H1 (cell line): ENCODE data around the gene CDH15. TPM values are rescaled to one million over a fixed set of nuclear protein-coding genes. Genes with fewer than 3 reads are reported as not detected.
A peak's percentile ranks its signal among the peaks of the same experiment; 100 is the strongest.

ENCODE experiments used
- EZH2 ChIP-seq: fragments of 200-600 bp; sonication (generic); IDR thresholded peaks from 2 replicates; pipeline ENCODE4 v1.7.1; 2012; ENCODE audit warnings: low read depth, mild to moderate bottlenecking, moderate library complexity, low read length, inconsistent platforms; ENCODE audit not compliant: severe bottlenecking
- FOSL1 ChIP-seq: IDR thresholded peaks from 2 replicates; pipeline ENCODE4 v1.6.1; 2011; ENCODE audit warnings: mild to moderate bottlenecking, low read depth, low read length, moderate library complexity; ENCODE audit not compliant: insufficient read depth
- MAX ChIP-seq: IDR thresholded peaks from 2 replicates; pipeline ENCODE4 v1.6.1; 2012; ENCODE audit warnings: inconsistent platforms
- POLR2A ChIP-seq, 2 experiments: IDR thresholded peaks; 1 replicate in 1 of 2; 2 replicates in 1 of 2; pipeline ENCODE4 v1.6.1; 2011; ENCODE audit warnings: low read depth in 2 of 2, low read length in 2 of 2, mild to moderate bottlenecking in 2 of 2; ENCODE audit errors: control extremely low read depth in 1 of 2
- SP1 ChIP-seq: IDR thresholded peaks from 2 replicates; pipeline ENCODE4 v1.6.1; 2011; ENCODE audit warnings: low read depth, low read length
- SUZ12 ChIP-seq: fragments of 200-600 bp; sonication (generic); IDR thresholded peaks from 2 replicates; pipeline ENCODE4 v1.6.1; 2012; ENCODE audit warnings: mild to moderate bottlenecking, inconsistent platforms, low read length, moderate library complexity, mixed read lengths
- TBP ChIP-seq: IDR thresholded peaks from 2 replicates; pipeline ENCODE4 v1.6.1; 2011; ENCODE audit warnings: low read depth, low read length, improper control_type of control experiment
- polyA plus RNA-seq, 7 experiments: library from polyadenylated mRNA; depleted of rRNA in 3 of 7; stranded (reverse) in 5 of 7; unstranded in 2 of 7; fragments of >200 nt in 5 of 7; fragments of 200-250 nt in 2 of 7; gene quantifications; 1 replicate in 5 of 7; 2 replicates in 1 of 7; 4 replicates in 1 of 7; pipeline versions ENCODE4 v1.2.1 to v1.2.3, GENCODE V29; 2011 to 2013; ENCODE audit warnings: missing spikeins in 2 of 7, mixed read lengths in 2 of 7
- total RNA-seq: library from RNA; stranded (reverse); fragmentation: NEBNext Ultra II Directional; extraction: Animal tissue kit (Norgen Biotek cat#: 25700); gene quantifications from 2 replicates; pipeline ENCODE4 v1.2.1, GENCODE V29; 2021

Gene CDH15
- total and polyA plus RNA-seq, 2 of the 8 experiments (the other 6 are each of a cell fraction or from before 2014, with no cell fraction given): 0.50 to 0.82 TPM

GRCh38 chr16:89201439-89202377, 30.2 kb downstream of the CDH15 start (continued):
- no peak for TF ChIP-seq FOSL1
- TF ChIP-seq SP1: no peak
- peak; percentile 50; the same call in 1 of the 2 replicates for TF ChIP-seq MAX
- no peak for TF ChIP-seq POLR2A (IDR thresholded peaks at IDR 0.05; ENCODE audit: control extremely low read depth in 1 of 2, low read depth in 2 of 2, low read length in 2 of 2)
- peak; percentile 26 for TF ChIP-seq EZH2
- TF ChIP-seq TBP: no peak
- TF ChIP-seq SUZ12: no peak
